Measurements from ENCODE around the gene SCLY.

- TF ChIP-seq CTCF (IDR thresholded peaks at IDR 0.05 in 8 of 11, conservative IDR thresholded peaks at IDR 0.05 in 3 of 11), result no peak
- no peak for TF ChIP-seq POLR2A (IDR thresholded peaks at IDR 0.05)
- TF ChIP-seq POLR2AphosphoS5 (IDR thresholded peaks at IDR 0.05), result no peak
Measured at GRCh38 chr2:238059505-238059904, 1.3 kb upstream of the SCLY start.

Measured in spleen (tissue), 7 donors.